NB4 (cell line): Measurements from ENCODE around the gene KANSL3.

Experiments
- DNase-seq: peaks from one replicate; pipeline ENCODE4 v3.0.0; 2010; ENCODE audit warnings: low read depth
- H3K4me3 ChIP-seq: one replicate; pipeline ENCODE4 v1.5.1; 2011; ENCODE audit warnings: mild to moderate bottlenecking, low read depth, low read length, moderate library complexity
- CTCF ChIP-seq: IDR thresholded peaks from one replicate; pipeline ENCODE4 v1.5.1; 2012; ENCODE audit warnings: low read depth, low read length
- MAX ChIP-seq: IDR thresholded peaks from 2 replicates; pipeline ENCODE4 v1.6.1; 2011; ENCODE audit warnings: low read depth, low read length
- MYC ChIP-seq: IDR thresholded peaks from 2 replicates; pipeline ENCODE4 v1.6.1; 2011; ENCODE audit warnings: low read depth, low read length
- POLR2A ChIP-seq: IDR thresholded peaks from 2 replicates; pipeline ENCODE4 v1.6.1; 2011; ENCODE audit warnings: mild to moderate bottlenecking; ENCODE audit not compliant: insufficient read length; ENCODE audit errors: extremely low read depth

KANSL3 gene

GRCh38 chr2:96647681-96648080, 9.6 kb upstream of the KANSL3 start:
- H3K4me3 ChIP-seq = no peak overlapping the region
- TF ChIP-seq MAX = no peak
- TF ChIP-seq POLR2A = no peak
- TF ChIP-seq MYC = no peak
- no peak for TF ChIP-seq CTCF
- no peak for DNase-seq

DNA sequence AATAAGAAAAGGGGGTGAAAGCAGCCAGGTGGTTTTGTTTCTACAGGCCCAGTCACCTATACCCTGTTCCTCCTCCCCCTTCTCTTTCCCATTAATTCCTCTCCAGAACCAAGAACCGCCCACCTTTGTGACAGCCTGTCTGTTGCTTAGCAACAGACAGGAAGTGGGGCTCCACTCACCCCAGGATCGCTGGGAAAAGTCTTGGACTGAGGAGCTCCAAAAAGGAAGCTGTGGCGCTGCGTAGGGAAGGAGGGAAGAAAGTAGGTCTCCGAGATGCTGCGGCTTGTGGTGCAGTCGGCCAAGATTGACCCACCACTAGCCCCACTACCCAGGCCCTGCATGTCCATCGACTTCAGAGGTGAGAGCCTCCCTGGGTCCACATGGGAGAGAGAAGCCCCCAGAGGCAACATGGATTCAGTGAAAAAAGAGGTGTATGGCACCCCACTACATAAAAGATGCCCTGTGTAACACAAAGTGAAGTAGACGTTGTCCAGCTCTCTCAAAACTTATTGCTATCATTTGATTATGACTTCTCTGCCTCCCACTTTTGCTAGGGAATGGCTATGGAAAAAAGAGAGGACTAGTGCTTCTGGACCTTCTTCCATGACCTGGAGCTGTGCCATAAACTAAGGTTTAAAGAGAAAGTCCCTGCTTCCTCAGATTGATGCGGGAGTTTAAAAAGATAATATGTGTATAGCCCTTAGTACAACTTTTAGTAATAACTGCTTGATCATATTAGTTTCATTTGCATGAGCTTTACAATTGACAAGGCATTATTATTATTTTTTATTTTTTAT, 4.7 kb upstream of the KANSL3 start, which contains the start of gene FER1L5:
TSS of gene FER1L5 (plus strand) at position 201 of the 797 bp plus-strand sequence. CDS start at position 274, 73 bp downstream.
- DNase-seq = no peak
- H3K4me3 ChIP-seq = no peak within 1 kb of the TSS
- no peak for TF ChIP-seq CTCF
- no peak for TF ChIP-seq MAX
- TF ChIP-seq POLR2A = no peak
- no peak for TF ChIP-seq MYC

DNA sequence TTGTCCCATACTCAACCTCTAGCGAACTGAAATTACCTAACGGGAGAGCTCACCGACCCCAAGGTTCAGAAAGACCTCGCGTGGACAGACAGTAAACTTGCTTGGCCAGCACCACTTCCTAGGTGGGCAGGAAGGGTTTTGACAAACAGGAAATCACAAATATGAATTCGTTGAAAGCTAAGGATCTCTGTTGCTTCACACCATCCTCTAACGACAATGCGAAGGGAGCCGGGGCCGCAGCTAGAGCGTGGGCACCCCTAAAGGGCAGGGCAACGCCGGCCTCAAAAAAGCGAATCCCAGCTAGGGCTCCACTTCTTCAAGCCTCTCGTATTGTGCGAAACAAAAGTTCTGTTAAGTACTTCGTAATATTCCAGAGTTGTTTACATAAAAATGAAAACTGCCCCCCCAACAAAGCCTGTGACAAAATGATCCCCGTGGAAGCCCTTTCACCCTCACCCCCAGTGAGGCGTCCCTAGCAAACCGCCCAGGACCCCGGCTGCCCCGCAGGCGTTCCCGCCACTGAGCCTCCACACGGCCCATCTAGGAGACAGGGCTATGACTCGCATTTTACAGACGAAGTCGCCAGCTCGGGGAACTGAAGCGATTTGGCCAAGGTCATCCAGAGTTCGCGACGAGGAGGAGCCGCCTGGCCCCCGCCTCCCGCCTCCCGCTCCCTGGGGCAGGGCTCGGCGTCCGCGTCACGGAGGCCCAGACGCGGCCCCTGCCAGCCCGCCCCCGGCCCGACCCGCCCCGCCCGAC, 548 bp downstream of the KANSL3 start:
- peak; percentile 95 for DNase-seq
- TF ChIP-seq CTCF (no peak), MYC (no peak), POLR2A (no peak), MAX (no peak)

GRCh38 chr2:96636551-96637171, 1.5 kb downstream of the KANSL3 start:
- H3K4me3 ChIP-seq = peak overlapping the region; percentile 88
- DNase-seq = no peak
- TF ChIP-seq MYC = no peak
- TF ChIP-seq POLR2A = no peak
- TF ChIP-seq CTCF = no peak
- TF ChIP-seq MAX = no peak

More for the DNA sequence above, 548 bp downstream of the KANSL3 start:
- peak overlapping the region; percentile 88 for H3K4me3 ChIP-seq

DNA sequence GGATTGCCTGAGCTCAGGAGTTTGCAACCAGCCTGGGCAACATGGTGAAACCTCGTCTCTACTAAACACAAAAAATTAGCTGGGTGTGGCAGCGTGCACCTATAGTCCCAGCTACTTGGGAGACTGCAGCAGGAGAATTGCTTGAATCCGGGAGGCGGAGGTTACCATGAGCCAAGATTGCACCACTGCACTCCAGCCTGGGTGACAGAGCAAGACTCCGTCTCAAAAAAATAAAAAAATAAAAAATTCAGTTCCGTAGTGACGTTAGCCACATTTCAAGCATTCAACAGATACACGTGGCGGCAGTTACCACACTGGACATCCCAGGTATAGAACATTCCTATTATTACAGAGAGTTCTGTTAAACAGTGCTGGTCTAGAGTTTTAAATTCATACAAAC, 4.5 kb downstream of the KANSL3 start:
- H3K4me3 ChIP-seq = no peak overlapping the region
- TF ChIP-seq CTCF (no peak), MAX (no peak), POLR2A (no peak), MYC (no peak)
- DNase-seq = no peak
